Measurements from ENCODE around the gene IFI6. TPM values are rescaled to one million over a fixed set of nuclear protein-coding genes. Genes with fewer than 3 reads are reported as not detected.

Gene IFI6
- total and polyA plus RNA-seq, 2 of the 4 experiments (the other 2 are of a cell fraction), result 7.3 to 16.8 TPM

- Histone ChIP-seq H3K23ac (ENCODE audit: low read depth, low read length) (no peak overlapping the region), H3K9ac (ENCODE audit: low read depth, low read length) (no peak overlapping the region), H3K18ac (ENCODE audit: low read depth, low read length) (no peak overlapping the region), H3K14ac (replicated peaks; ENCODE audit: low read depth, low read length) (no peak overlapping the region), H3K4me2 (ENCODE audit: low read depth, low read length) (no peak overlapping the region), H4K20me1 (ENCODE audit: insufficient read depth, low read length) (no peaks in the 10 kb centered on the region), H4K91ac (ENCODE audit: insufficient read depth, low read depth, low read length) (no peak overlapping the region), H3K27ac (ENCODE audit: insufficient read depth, low read length) (no peak overlapping the region), H3K4me1 (ENCODE audit: control insufficient read depth, insufficient read depth, low read length) (0 out of 2 replicates have a peak, but pooled peaks cover 2% of the 10 kb centered on the region), H3K9me1 (ENCODE audit: insufficient read depth, low read length) (peaks cover 4% of the 10 kb centered on the region; the same call in 1 of the 2 replicates), H3K36me3 (ENCODE audit: control insufficient read depth, insufficient read depth, low read length) (no peaks in the 10 kb centered on the region), H4K8ac (ENCODE audit: low read depth in 2 of 2, low read length in 2 of 2) (no peak overlapping the region), H2BK15ac (ENCODE audit: low read depth, low read length) (no peak overlapping the region), H2AK9ac (replicated peaks; ENCODE audit: low read depth, low read length, poor library complexity) (no peak overlapping the region), H2BK20ac (ENCODE audit: low read depth, low read length) (no peak overlapping the region), H3K27me3 (ENCODE audit: control insufficient read depth, insufficient read depth, low read length) (peaks cover 45% of the 10 kb centered on the region), H3K9me3 (ENCODE audit: control insufficient read depth, insufficient read depth, low read length) (no peaks in the 10 kb centered on the region), H3K4ac (ENCODE audit: low read depth, low read length) (no peak overlapping the region), H4K5ac (ENCODE audit: low read depth, low read length) (no peak overlapping the region), H2AFZ (replicated peaks; ENCODE audit: low read length, poor library complexity) (no peak overlapping the region), H2BK120ac (ENCODE audit: low read depth, low read length) (no peak overlapping the region), H3K4me3 (ENCODE audit: insufficient read depth, low read depth, low read length) (no peak overlapping the region), H3K79me1 (ENCODE audit: low read depth in 1 of 2, low read length in 2 of 2) (no peaks in the 10 kb centered on the region), H2BK5ac (ENCODE audit: low read depth, low read length, poor library complexity, severe bottlenecking) (no peak overlapping the region), H2AK5ac (ENCODE audit: low read depth, low read length) (no peak overlapping the region), H3K56ac (ENCODE audit: extremely low read depth, insufficient read depth, low read length) (no peak overlapping the region)
- ATAC-seq (ENCODE audit: low read depth) (no peak), DNase-seq (no peak)
- 67% methylated on average over 2 of the region's 5 CpGs; no CpG with 5 or more reads in 1 of the 2 experiments for WGBS, 2 experiments (ENCODE audit: extremely low coverage in 2 of 2, insufficient read length in 1 of 2)
- BruUV-seq (replicated peaks), result no TSS peak
- dilution Hi-C loops (cut with HindIII; ENCODE audit: low sequenced_read_pairs, unreplicated experiment) (no loop called here), in situ Hi-C loops (cut with MboI; ENCODE audit: low sequenced_read_pairs) (no loop called here), intact Hi-C loops (cut with micrococcal nuclease) (no loop called here)
- POLR2A ChIA-PET (ENCODE audit: unreplicated experiment), result no interaction called here
- CTCF ChIA-PET, result no interaction called here
- TF ChIP-seq CEBPB (IDR thresholded peaks at IDR 0.05; ENCODE audit: low read depth, low read length), result no peak
- TF ChIP-seq CHD1 (IDR thresholded peaks at IDR 0.05; ENCODE audit: low read depth, low read length), result no peak
- no peak for TF ChIP-seq MAFK (IDR thresholded peaks at IDR 0.05; ENCODE audit: low read depth, low read length)
- no peak for TF ChIP-seq CTCF (conservative IDR thresholded peaks at IDR 0.05; ENCODE audit: low read depth, low read length)
- no peak for TF ChIP-seq FOS (IDR thresholded peaks at IDR 0.05; ENCODE audit: low read depth, low read length)
- no peak for TF ChIP-seq USF2 (IDR thresholded peaks at IDR 0.05; ENCODE audit: low read depth, low read length)
- TF ChIP-seq NFE2L2 (IDR thresholded peaks at IDR 0.05; ENCODE audit: low read depth, low read length), result no peak
- no peak for TF ChIP-seq MXI1 (IDR thresholded peaks at IDR 0.05; ENCODE audit: borderline replicate concordance, low read depth, low read length)
- TF ChIP-seq RCOR1 (IDR thresholded peaks at IDR 0.05; ENCODE audit: insufficient replicate concordance, low read length), result no peak
- TF ChIP-seq MAZ (IDR thresholded peaks at IDR 0.05; ENCODE audit: borderline replicate concordance, low read depth, low read length), result no peak
Observed at GRCh38 chr1:27687906-27688305, 15.9 kb upstream of the IFI6 start.
